NCI-H1048 (cell line): Measurements from ENCODE around the gene SPRN.
"Not testable (repeated sequence)": the region's sequence is repeated elsewhere in the genome, so short reads cannot be mapped to it uniquely, and the experiment has no call there.

Source experiments
- DNase-seq: peaks from one replicate; lab custom pipeline; 2025; lab: John Stamatoyannopoulos, UW

The SPRN gene, protein sequence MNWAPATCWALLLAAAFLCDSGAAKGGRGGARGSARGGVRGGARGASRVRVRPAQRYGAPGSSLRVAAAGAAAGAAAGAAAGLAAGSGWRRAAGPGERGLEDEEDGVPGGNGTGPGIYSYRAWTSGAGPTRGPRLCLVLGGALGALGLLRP

DNA sequence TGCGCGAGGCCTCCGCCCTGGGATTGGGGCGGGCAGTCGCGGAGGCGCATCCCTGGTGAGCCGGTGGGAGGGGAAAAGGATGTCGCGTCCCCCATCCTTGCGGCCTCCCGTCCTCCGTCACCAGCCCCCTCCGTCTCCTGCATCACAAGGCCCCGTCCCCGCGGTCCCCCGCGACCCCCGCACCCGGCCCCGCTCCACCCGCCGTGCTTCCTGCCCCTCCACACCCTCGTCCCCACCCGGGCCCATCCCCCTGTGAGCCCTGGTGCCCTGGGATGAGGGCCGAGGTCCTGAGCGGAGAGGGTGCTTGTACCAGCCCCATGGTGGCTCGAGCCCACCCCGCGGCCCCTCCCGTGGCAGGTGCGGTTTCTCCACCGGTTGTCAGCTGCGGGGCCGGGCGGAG is at the start of gene SPRN:
Gene SPRN (minus strand): TSS at position 25 of the 400 bp plus-strand sequence. CDS start 944 bp downstream, outside the sequence.
- DNase-seq: not testable (repeated sequence)

- no peak for DNase-seq
Observed at GRCh38 chr10:133474027-133474426, 49.6 kb upstream of the SPRN start.

DNA sequence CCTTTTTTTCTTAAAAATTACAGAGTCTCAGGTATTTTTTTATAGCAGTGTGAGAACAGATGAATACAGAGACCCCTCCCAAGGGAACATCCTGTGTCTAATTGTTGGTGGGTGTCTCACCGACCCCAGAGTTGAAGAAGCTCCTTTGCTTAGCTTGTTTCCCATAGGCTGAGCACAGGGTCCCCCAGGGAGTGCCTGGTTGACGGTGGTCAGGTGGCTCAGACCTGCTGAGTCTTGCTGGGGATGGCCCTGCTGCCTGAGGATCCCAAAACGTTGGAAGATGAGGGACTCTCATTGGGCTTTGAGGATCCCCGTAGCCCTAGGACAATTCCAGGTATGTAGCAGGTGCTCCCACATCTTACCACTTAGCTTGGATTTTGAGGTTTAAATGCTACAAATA is 48.8 kb upstream of the SPRN start:
- no peak for DNase-seq

DNA sequence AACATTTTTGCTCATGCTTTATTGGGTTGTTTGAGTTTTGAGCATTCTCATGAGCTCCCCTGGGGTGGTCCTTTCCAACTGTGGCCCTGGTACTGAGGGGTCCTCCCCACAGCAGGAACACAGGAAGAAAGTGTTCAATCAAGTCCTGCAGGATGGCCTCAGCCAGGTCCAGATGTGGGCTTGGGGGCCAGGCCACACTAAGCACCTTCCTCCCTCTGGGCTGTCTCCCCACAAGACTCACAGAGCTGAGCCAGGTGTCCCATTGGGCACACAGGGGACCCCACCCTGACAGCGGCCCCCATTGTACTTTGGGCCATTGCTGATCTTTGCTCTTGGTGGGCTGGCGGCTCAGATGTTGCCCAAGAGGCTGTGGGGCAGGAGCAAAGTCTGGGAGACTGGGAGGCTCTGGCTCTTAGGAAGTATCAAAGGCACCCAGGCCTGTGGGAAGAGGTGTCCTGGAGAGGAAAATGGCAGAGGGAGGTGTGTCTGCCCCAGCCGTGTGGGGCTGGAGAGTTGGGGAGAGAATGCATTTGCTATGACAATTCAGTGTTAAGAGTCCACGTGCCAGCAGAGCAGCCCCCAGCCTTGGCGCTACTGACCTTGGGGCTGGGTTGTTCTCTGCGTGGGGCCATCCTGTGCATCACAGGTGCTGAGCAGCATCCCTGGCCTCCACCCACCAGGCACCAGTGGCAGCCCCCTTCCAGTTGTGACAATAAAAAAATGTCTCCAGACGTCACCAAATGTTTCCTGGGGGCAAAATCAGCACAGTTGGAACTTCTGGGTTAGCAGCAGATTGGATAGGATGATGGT is 47.1 kb upstream of the SPRN start:
- DNase-seq: no peak

DNA sequence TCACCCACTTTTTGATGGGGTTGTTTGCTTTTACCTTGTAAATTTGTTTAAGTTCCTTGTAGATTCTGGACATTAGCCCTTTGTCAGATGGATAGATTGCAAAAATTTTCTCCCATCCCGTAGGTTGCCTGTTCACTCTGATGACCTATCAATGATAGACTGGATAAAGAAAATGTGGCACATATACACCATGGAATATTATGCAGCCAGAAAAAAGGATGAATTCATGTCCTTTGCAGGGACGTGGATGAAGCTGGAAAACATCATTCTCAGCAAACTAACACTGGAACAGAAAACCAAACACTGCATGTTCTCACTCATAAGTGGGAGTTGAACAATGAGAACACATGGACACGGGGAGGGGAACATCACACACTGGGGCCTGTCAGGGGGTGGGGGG is 44.8 kb upstream of the SPRN start:
- not testable (repeated sequence) for DNase-seq

DNA sequence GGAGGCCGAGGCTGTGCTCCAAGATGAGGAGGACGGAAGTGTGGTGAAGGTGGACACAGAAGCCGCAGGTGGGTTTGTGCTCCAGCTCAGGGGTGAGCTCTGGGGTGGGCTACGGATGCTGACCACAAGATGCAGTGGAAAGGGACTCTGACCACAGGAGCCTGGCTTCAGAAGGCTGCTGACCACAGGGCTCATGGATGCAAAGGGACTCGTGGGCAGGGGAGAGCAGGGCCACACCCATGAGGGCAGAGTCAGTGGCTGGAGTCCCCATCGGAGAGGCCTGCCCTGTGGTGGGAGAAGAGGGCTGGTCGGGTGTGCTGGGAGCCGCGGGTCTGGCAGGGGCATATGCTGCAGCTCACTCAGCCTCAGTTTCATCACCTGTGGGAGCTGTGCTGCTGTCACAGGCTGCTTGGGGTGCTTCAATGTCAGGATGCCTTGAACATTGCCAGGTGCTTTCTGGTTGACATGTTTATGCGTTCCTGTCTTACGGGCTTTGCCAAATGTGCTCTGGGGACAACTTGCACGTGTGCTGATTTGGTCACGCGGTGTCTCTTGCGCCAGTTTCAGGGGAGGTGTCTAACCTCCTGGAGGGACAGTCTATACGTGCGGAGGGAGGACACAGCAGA is 43.0 kb upstream of the SPRN start:
- no peak for DNase-seq

DNA sequence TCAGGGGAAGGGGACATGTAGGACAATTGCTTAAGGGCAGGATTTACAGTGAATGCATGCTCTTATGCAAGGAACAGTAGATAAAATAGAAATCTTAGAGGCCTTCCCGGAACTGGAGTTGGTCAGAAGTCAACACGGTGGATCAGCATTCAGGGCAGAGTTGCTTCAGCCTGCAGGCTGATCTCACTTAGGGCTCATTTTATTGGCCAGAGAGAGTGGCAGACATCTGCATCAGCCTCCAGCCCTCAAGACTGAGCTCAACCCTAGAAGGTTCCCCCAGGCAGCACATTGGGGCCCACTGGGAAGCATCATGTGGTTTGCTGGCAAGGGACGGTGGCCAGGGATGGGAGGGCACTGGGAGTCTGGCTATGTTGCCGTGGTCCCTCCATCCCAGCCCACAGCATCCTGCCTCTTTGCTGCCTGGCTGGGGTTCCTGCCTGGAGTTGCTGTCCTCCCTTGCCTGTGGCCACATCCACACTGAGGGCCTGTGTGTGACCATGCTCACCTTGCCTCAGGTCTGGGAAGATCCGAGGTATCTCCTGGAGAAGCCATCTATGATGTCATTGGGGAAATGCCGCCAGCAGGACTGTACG is 42.4 kb upstream of the SPRN start:
- DNase-seq: no peak

DNA sequence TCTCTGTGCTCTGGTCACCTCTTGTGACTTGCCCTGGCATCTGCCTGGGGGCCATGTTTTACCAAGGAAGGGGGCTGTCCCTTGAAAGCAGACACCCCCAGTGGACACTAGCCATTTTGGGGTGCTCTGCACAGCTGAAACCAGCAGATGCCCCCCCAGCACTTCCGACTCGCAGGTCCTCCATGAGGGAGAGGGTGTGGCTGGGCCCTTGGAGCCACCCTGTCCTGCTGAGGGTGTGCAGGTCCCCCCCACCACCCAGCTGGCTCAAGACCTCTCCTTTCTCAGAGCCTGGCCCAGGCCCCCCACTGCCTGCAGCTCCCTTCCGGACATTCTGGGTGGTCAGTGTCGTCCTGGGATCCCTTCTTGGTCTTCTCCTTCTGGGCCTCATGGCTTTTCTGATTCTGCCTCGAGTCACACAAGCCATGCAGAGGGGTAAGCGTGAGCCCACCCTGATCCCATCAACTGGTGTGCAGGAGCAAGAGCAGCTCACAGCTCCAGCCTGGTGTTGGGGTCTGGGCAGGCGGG is 41.6 kb upstream of the SPRN start:
- no peak for DNase-seq

DNA sequence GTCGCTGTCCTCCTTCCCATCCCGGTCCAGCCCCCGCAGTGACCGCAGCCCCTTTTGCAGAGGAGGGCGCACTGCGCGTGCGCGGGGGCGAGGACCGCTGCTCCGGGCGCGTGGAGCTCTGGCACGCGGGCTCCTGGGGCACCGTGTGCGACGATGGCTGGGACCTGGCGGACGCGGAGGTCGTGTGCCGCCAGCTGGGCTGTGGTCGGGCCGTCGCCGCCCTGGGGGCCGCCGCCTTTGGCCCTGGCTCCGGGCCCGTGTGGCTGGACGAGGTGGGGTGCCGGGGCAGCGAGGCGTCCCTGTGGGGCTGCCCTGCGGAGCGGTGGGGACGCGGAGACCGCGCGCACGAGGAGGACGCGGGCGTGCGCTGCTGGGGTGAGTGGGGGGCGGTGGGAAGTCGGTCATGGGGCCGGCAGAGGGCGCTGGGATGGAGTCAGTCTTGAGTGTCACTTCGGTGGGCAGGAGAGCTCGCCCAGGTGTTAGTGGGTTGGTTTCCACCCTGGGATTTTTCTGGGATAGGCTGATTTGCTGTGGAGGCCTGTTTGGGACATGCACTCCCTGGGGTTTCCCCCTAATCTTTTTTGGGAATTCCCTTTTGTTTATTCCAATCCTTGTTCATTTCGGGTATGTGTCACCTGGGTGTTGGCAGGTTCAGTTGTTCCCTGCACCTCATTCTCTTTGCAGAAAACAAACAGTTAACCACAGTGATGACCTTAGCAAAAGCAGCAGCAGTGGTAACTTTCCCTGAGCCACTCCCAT is 40.9 kb upstream of the SPRN start:
- no peak for DNase-seq

- DNase-seq: no peak
Observed at GRCh38 chr10:133464582-133465031, 40.2 kb upstream of the SPRN start.

- DNase-seq: no peak
Observed at GRCh38 chr10:133462512-133463305, 38.3 kb upstream of the SPRN start.

DNA sequence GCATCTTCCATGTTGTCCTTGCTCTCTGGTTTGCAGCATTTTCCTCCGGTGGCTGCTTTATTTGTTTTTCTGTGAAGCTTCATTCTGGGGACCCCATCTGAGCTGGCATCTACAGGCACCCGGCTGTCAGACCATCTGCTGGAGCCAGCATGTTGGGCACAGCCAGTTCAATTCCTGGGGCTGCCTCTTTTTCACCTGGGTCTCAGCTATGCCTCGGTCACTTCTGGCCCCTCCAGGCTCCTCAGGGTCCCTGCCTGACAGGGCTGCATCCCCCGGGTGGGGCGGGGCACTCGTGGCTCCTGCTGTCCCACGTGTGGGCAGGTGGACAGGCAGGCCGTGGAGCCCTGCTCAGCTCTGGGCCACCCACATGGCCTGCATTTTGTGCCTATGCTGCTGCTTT is 37.4 kb upstream of the SPRN start:
- no peak for DNase-seq

GRCh38 chr10:133461027-133461426 is 36.6 kb upstream of the SPRN start:
- DNase-seq: no peak

DNA sequence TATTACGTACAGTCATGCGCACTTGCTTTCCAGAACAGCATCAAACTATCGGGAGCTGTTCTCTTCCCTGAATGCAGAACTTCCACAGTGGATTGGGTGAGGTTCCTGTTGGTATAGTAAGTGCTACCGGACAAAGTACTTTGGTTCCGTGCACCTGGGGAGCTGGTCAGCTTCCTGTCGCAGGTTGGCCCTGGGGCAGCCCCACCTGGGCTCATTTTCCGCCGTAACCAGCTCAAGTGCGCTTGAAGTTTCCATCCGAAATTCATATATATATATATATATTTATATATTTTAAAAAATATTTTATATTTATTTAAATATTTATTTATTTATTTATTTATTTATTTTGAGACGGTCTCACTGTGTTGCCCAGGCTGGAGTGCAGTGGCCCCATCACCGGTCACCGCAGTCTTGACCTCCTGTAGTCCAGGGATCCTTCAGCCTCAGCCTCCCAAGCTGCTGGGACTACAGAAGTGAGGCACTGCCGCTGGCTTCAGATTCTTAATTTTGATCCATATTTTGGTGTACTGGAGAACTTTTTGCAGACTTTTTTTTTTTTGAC is 35.9 kb upstream of the SPRN start:
- DNase-seq: no peak

DNA sequence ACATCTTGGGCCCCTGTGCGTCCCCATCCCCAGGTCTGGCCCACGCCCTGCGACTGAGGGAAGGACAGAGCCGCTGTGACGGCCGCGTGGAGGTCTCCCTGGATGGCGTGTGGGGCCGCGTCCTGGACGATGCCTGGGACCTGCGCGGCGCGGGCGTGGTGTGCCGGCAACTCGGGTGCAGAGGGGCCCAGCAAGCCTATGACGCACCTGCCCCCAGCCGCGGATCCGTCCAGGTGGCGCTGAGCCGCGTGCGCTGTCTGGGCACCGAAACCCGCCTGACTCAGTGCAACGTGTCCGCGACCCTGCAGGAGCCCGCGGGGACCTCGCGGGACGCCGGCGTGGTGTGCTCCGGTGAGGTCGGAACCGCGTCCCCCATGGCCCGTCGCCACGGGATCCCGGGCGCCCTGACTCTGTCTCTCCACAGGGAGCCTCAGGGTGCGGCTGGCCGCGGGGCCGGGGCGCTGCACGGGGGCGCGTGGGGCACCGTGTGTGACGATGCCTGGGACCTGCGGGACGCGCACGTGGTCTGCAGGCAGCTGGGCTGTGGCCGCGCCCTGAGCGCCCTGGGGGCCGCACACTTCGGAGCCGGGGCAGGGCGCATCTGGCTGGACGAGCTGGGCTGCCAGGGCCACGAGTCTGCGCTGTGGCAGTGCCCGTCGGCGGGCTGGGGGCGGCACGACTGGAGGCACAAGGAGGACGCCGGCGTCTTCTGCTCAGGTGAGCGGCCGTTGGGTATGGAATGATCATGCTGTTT is 35.2 kb upstream of the SPRN start:
- DNase-seq: no peak

- no peak for DNase-seq
Observed at GRCh38 chr10:133458710-133459453, 34.5 kb upstream of the SPRN start.

GRCh38 chr10:133458021-133458709 is 33.7 kb upstream of the SPRN start:
- DNase-seq: no peak

DNA sequence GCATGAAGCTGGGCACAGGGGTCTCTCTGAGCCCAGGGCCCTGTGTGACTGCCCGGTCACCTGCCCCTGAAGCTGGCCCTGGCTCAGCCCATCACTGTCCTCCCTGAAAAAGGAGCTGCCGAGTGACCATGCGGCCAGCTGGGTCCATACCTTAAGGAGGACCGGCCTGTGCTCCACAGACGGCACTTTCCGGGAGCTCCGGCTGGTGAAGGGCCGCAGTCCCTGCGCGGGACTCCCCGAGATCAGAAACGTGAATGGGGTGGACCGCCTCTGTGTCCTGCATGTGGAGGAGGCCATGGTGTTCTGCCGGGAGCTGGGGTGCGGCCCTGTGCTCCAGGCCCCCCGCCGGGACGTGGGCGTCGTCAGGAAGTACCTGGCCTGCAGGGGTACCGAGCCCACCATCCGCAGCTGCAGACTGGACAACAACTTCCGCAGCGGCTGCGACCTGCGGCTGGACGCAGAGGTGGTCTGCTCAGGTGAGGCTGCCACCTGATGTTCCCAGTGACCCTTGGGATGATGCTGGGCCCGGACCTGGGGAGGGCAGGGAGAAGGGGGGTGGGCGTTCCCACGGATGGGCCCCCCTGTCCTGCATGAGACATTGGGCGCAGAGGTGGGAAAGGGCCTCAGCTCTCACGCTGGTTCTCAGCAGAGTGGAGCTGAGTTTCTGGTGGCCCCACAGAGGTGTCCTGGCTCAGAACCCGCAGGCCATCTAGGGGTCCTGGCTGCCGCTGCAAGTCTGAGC is 32.8 kb upstream of the SPRN start:
- DNase-seq: no peak
